OCI-LY3 (cell line): ENCODE results near the gene TBX5.

Source experiments
- EZH2phosphoT487 ChIP-seq: fragments of 200-600 bp; shearing (Covaris generic); IDR thresholded peaks from 2 replicates; pipeline ENCODE4 v1.6.1; 2018; ENCODE audit warnings: antibody characterized with exemption, mixed run types, low read depth
- TF ChIP-seq, protein P1 (sequence below): fragments of 200-600, 300-600 bp; sonication (generic); IDR thresholded peaks from 2 replicates; pipeline ENCODE4 v1.5.1; 2014; ENCODE audit warnings: antibody characterized with exemption, low read length, low read depth

DNA sequence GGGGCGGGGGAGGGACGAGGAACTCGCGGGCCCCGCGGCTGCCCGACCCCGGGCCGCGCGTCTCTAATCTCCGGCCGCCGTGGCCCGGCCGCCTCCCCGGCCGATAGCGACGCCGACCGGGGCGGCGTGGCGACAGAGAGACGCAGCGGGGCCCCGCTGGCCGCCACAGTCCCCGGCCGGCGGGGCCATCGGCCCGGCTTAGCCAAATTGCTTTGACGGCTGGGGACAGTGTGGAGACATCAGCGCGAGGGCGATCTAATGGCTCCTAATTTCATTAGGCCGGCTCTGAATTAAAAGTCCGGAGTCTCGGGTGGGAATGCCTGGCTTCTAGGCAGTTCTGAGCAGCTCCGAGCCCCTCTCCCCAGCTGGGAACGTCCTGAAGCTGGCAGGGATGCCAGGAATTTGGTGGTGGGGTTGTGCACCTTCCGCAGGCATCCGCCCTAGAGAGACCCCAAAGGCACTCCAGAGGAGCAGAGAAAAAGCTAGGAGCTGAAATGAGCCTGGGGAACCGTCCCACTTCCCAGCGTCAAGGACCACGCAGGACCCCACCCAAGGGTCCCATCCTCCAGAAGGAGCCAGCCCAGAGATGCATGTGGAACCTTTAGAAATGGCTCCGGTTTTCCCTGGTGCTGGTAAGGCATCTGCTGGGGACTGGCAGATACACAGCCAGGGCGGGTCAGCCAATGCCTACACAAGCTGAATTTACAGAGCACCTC is 9.6 kb downstream of the TBX5 start:
- TF ChIP-seq, protein P1, sequence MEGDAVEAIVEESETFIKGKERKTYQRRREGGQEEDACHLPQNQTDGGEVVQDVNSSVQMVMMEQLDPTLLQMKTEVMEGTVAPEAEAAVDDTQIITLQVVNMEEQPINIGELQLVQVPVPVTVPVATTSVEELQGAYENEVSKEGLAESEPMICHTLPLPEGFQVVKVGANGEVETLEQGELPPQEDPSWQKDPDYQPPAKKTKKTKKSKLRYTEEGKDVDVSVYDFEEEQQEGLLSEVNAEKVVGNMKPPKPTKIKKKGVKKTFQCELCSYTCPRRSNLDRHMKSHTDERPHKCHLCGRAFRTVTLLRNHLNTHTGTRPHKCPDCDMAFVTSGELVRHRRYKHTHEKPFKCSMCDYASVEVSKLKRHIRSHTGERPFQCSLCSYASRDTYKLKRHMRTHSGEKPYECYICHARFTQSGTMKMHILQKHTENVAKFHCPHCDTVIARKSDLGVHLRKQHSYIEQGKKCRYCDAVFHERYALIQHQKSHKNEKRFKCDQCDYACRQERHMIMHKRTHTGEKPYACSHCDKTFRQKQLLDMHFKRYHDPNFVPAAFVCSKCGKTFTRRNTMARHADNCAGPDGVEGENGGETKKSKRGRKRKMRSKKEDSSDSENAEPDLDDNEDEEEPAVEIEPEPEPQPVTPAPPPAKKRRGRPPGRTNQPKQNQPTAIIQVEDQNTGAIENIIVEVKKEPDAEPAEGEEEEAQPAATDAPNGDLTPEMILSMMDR = no peak
- TF ChIP-seq EZH2phosphoT487 = no peak
